Measurements from ENCODE around the gene MEST. TPM values are rescaled to one million over a fixed set of nuclear protein-coding genes. Genes with fewer than 3 reads are reported as not detected.

MEST gene
- total and polyA plus RNA-seq, 2 donors from 2014 or later: 23.6 to 31.0 TPM

- Histone ChIP-seq H3K27ac (ENCODE audit: low read depth in 2 of 2, low read length in 2 of 2) (no peak overlapping the region), H3K4me3 (ENCODE audit: low read length in 3 of 3) (no peak overlapping the region)
- no peak for FAIRE-seq
Measured at GRCh38 chr7:130543487-130544010, 51.7 kb downstream of the MEST start.

GRCh38 chr7:130544356-130544755 lies 52.5 kb downstream of the MEST start:
- intact Hi-C loops (cut with DNase I): no loop called here
- Histone ChIP-seq H3K36me3 (ENCODE audit: control insufficient read depth in 2 of 3, insufficient read depth in 3 of 3, low read length in 3 of 3) (peaks cover 0 to 9% (median 0%) of the 10 kb centered on the region in 3 donors), H3K4me1 (ENCODE audit: control insufficient read depth in 2 of 3, insufficient read depth in 2 of 3, low read depth in 1 of 3, low read length in 3 of 3) (no peaks in the 10 kb centered on the region), H3K4me3 (ENCODE audit: low read length in 3 of 3) (no peak overlapping the region), H3K9me3 (ENCODE audit: control insufficient read depth in 2 of 3, insufficient read depth in 1 of 3, low read length in 3 of 3) (no peaks in the 10 kb centered on the region), H3K27me3 (ENCODE audit: control insufficient read depth, insufficient read depth, low read length) (no peaks in the 10 kb centered on the region), H3K9ac (ENCODE audit: low read length in 3 of 3) (no peak overlapping the region), H3K27ac (ENCODE audit: low read depth in 2 of 2, low read length in 2 of 2) (no peak overlapping the region)
- TF ChIP-seq CTCF (IDR thresholded peaks at IDR 0.05; ENCODE audit: borderline replicate concordance, extremely low read depth, insufficient read depth): no peak
- DNase-seq (no peak), FAIRE-seq (no peak)

More at GRCh38 chr7:130543487-130544010, 51.7 kb downstream of the MEST start:
- no peaks in the 10 kb centered on the region for H3K27me3 ChIP-seq (ENCODE audit: control insufficient read depth, insufficient read depth, low read length)
- H3K9me3 ChIP-seq (ENCODE audit: control insufficient read depth in 2 of 3, insufficient read depth in 1 of 3, low read length in 3 of 3): no peaks in the 10 kb centered on the region
- H3K36me3 ChIP-seq (ENCODE audit: control insufficient read depth in 2 of 3, insufficient read depth in 3 of 3, low read length in 3 of 3): peaks cover 0 to 9% (median 0%) of the 10 kb centered on the region in 3 donors
- intact Hi-C loops (cut with DNase I): no loop called here
- DNase-seq: no peak
- no peak overlapping the region for H3K9ac ChIP-seq (ENCODE audit: low read length in 3 of 3)
- no peak for TF ChIP-seq CTCF (IDR thresholded peaks at IDR 0.05; ENCODE audit: borderline replicate concordance, extremely low read depth, insufficient read depth)
- no peaks in the 10 kb centered on the region for H3K4me1 ChIP-seq (ENCODE audit: control insufficient read depth in 2 of 3, insufficient read depth in 2 of 3, low read depth in 1 of 3, low read length in 3 of 3)

GRCh38 chr7:130553398-130554029 lies 61.6 kb downstream of the MEST start:
- no peak for FAIRE-seq
- Histone ChIP-seq H3K4me3 (ENCODE audit: low read length in 3 of 3) (no peak overlapping the region), H3K9ac (ENCODE audit: low read length in 3 of 3) (no peak overlapping the region), H3K27me3 (ENCODE audit: control insufficient read depth, insufficient read depth, low read length) (no peaks in the 10 kb centered on the region), H3K27ac (ENCODE audit: low read depth in 2 of 2, low read length in 2 of 2) (no peak overlapping the region), H3K9me3 (ENCODE audit: control insufficient read depth in 2 of 3, insufficient read depth in 1 of 3, low read length in 3 of 3) (no peaks in the 10 kb centered on the region), H3K36me3 (ENCODE audit: control insufficient read depth in 2 of 3, insufficient read depth in 3 of 3, low read length in 3 of 3) (no peaks in the 10 kb centered on the region), H3K4me1 (ENCODE audit: control insufficient read depth in 2 of 3, insufficient read depth in 2 of 3, low read depth in 1 of 3, low read length in 3 of 3) (no peaks in the 10 kb centered on the region)
- intact Hi-C loops (cut with DNase I): no loop called here
- no peak for DNase-seq
- TF ChIP-seq CTCF (IDR thresholded peaks at IDR 0.05; ENCODE audit: borderline replicate concordance, extremely low read depth, insufficient read depth): no peak

Measured in kidney (tissue), 14 donors.